CD4-positive, alpha-beta T cell treated with Interferon gamma for 1 hour (primary cell): ENCODE measurements around the gene SMIM7.
"Not testable (repeated sequence)": the region's sequence is repeated elsewhere in the genome, so short reads cannot be mapped to it uniquely, and the experiment has no call there.

Experiments used
- DNase-seq: peaks from one replicate; pipeline ENCODE4 v3.0.0-alpha.2; 2020

The SMIM7 gene

DNA sequence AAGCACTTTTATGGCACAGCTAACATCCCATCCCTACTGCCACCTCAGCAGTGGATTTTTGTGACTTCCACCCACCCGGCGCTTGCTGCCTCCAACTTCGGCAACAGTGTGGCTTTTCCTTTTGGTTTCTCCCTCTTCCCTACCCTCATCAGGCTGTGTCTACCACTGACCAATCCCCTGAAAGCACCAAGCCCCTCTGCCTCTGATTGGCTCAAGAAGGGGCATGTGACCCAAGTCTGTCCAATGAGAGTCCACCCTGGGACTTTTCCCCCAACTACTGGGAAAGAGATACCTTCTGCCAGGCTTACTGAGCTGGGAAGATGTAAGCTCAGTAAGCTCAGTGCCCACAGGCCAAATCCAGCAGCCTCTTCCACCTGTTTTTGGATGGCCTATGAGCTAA, 5.8 kb downstream of the SMIM7 start:
- no peak for DNase-seq

DNA sequence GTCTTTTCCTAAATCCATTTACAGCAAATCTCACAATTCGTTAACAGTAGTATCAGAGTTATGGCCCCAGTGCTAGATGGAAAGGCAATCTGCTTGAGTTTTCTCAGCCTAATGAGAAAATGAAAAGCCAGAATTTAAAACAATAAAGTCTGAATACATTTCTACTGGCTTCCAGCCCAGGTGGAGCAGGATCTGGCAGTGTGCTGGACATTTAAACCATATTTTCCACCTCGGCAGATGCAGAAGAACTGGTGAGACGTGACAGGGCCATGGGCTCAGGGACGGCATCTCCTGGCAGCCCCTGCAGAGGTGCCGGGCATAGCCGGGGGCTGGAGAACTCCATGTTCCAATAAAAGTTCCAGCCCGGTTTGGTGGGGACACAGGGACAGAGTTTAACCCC, 7.1 kb downstream of the SMIM7 start:
- DNase-seq: no peak

- not testable (repeated sequence) for DNase-seq
These were observed 8.3 kb downstream of the SMIM7 start for GRCh38 chr19:16651421-16652188.

- no peak for DNase-seq
These were observed 9.1 kb downstream of the SMIM7 start for GRCh38 chr19:16650821-16651220.

DNA sequence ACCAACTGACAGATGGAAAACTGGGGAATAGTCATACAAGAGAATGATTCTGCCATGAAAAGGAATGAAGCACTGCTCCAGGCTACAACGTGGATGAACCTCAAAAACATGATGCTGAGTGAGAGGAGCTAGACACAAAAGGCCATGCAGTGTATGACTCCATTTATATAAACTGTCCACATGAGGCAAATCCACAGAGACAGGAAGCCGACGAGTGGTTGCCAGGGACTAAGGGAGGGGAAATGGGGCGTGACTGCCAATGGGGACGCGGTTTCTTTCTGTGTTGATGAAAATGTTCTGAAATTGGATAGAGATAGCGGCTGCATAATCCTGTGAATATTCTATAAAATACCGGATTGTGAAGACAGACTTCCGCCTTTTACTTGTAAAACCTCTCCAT, 10.2 kb downstream of the SMIM7 start:
- DNase-seq: no peak

DNA sequence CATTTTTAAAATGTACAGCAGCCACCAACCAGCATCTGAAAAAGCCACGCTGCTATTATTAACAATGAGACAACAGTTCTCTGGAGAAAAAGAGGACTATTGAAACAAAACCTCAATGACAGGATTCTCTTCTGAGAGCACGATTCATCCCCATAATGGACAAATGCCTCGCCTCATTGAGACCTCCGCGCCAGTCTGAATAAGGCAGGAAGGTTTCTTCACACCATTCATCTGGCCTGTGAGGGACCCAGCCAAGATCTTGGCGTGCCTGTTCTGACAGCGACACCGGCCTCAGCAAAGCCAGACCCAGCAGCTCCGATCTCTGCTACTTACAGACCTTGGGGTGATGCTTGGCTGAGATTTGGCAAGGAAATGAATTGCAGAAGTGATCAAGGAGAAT, 14.8 kb downstream of the SMIM7 start:
- DNase-seq: no peak

DNA sequence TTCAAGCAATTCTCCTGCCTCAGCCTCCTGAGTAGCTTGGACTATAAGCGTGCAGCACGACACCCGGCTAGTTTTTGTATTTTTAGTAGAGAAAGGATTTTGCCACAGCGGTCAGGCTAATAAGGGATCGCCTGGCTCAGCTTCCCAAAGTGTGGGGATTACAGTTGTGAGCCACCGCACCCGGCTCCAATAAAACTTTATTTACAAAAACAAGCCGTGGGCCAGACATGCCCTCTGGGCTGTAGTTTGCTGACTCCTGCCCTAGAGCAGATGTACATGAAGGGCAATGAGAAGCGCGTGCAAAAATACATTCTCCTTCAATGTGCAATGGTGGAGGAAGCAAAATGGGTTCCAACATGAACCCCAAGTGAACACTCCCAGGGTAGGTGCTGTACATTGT, 18.2 kb downstream of the SMIM7 start:
- DNase-seq: no peak

DNA sequence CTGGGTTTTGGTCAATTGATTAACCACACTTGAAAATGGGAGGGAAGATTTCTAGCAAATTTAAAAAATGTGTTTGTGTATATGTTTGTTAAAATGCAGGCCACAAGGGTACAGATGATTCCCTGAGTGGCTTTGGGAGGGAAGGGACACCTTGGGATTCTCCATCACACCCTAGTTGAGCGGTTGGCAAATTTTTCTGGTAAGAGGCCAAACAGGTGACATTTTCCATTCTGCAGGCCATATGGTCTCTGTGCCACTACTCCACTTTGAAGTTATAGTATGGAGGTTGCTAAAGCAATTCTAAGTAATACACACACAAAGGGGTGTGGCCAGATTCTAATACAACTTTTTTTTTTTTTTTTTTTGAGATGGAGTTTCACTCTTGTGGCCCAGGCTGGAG, 19.0 kb downstream of the SMIM7 start:
- no peak for DNase-seq

GRCh38 chr19:16638666-16639065, 21.3 kb downstream of the SMIM7 start:
- no peak for DNase-seq

DNA sequence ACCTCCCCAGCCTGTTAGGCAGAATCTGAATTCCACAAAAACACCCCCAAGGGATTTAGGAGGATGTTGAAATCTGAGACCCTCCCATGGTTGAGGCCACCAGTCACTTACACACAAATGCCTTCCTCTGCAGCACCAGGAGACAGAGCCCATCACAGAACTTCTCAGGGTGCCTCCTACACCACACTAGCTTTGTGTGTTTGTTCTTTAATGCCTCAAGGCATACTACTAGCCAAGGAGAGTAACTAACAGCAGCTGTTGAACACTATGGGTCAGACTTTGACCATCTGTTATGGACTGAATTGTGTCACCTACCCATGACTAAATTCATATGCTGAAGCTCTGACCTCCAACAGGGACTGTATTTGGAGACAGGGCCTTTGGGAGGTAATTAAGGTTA, 22.4 kb downstream of the SMIM7 start:
- DNase-seq: no peak

DNA sequence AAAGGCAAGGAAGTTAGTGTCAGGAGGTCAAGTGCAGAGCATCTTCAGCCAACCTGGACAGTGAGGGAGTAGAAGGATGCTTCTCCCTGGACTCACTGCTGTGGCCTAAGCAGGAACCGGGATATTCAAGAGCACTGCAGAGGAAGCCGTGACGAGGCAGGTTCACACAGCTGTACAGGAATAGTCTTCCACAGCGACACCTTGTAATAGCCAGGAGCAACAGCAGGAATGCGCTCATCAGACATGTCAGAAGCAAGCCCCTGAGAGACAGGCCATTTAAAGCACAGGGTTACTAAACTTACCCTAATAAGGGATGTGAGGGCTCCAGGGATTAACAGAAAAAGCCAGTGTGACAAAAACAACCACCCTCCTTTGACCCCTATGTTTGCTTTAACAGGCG, 28.5 kb downstream of the SMIM7 start:
- no peak for DNase-seq

- DNase-seq: no peak
These were observed 30.8 kb downstream of the SMIM7 start for GRCh38 chr19:16628984-16629691.

DNA sequence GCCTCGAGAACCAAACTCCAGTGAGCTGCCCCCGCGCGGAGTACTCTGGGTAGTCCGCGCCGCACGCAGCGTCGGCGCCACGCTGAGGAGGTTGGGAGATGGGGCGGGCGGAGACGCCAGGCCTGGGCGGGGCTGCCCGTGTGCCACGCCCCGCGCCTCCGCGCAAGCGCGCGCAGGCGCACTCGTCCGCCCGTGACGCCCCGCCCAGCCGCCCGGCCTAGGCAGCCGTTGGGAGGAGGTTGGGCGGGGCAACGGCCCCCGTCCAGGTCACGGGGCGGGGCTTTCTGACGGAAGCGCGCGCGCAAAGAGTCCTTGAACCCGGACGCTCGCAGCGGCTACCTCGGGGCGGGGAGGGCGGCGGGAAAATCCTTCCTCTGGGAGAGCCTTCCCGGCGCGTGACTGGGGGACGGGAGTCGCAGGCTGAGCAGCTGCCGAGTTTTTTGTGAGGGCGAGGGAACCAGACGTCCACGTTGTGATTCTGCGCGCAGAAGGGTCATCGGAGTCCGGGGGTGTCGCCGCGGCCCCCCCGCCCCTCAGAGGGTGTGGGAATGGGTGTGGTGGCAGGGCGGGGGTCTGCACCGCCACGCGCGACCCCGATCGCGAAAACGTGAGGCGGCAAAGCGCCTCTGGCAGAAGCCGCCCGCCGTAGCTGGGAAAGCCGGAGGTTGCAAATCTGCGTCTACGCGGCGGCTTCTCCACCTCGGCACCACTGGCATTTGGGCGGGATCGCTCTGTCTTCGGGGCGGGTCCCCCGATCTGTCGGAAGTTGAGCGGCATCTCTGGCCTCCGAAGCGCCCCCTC, 31.6 kb downstream of the SMIM7 start, which contains the start of gene MED26:
MED26 (minus strand) TSS at position 22 of the 801 bp plus-strand sequence. CDS start 261 bp downstream, outside the sequence.
- DNase-seq: peak; percentile 92

DNA sequence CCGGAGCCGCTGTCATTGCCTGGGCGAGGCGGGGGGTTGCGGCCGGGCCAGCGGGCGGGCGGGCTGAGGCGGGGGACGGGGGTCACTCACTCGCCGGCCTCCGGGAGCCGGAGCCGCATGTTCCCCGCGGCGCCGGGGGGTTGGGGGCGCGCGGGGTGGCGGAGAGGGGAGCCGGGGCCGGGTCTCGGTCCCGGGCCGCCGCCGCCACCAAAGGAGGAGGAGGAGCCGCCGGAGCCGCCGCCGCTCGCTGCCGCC, 32.1 kb downstream of the SMIM7 start:
- no peak for DNase-seq

DNA sequence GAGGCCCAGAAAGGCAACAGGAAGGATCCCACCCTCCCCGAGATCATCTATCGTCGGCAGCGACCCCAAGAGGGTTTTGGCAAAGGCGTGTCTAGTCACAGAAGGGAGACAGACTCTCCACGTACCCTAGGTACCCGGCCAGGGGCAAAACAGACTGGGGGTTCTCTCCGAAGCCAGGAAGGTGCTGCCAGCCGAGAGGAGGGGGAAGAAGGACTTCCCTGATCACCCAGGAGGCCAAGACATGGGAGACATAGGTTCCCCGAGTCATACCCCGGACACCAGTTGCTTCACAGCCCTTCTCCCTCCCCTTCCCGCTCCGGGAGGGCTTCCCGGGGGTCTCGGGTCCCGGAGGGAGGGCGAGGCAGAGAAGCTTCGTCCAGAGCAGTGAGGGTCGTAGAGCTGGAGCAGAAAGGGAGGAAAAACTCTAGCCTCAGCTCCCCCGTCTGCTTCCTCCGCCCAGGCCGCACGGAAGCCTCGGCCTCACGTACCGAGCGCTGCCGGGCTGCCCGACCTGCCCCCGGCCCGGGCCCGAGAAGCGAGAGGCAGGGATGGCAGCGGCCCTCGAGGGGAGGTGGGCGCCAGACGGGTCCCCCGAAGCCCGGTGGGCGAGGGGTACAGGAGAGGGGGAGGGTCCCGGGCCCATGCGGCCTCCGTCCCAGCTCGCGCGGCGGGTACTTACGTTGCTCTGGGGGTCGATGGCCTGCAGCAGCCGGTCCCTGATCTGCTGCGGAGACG, 32.6 kb downstream of the SMIM7 start:
- DNase-seq: peak; percentile 9

GRCh38 chr19:16626796-16627192, 33.1 kb downstream of the SMIM7 start:
- no peak for DNase-seq

- no peak for DNase-seq
These were observed 34.6 kb downstream of the SMIM7 start for GRCh38 chr19:16625163-16625958.

GRCh38 chr19:16624236-16624635, 35.7 kb downstream of the SMIM7 start:
- DNase-seq: no peak

DNA sequence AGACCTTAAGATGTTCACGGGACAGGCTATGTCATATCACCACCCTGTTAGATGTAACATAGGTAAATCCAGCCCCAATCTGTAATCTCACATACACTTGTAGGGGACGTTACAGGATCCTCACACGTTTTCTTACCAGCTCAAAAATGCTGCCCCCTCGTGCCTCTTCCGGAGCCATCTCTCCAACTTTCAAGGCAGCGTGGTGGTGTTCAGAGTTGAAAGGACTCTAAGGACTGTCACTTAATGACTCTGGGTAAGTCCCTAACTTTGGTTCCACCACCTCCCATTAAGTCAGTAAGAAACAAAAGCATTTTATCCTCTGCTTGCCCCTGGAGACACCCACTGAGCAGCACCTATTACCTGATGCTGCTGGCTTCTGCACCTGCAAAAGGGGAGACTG, 36.4 kb downstream of the SMIM7 start:
- no peak for DNase-seq

GRCh38 chr19:16623066-16623465, 36.9 kb downstream of the SMIM7 start:
- DNase-seq: no peak

DNA sequence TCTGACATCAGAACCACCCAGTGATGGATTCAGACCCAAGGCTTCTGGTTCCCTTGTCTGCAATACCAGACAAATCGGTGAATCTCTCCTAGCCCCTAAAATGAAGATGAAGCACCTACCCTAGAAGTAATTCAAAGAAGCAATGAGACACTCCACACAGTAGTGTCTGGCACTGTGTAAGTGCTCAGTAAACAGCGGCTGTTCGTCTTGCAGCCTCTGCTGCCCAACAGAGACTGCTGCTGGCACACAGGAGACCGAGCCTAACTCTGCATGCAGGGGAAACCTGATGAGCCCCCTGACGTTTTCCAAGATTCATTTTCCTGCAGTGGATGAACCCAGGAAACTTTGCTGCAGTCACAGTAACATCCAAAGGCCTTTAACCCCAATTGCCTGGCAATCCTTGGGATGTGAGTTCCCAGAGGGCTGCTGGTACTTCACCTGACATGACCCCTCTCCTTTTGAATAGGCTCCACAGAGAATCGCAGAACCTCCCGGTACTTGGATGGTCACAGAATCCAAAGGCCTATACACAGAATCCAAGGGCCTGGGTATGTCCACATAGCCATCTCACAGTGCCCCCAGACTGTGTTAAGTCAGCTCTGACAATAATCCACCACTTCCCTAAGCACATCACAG, 38.7 kb downstream of the SMIM7 start:
- DNase-seq: no peak

- no peak for DNase-seq
These were observed 39.4 kb downstream of the SMIM7 start for GRCh38 chr19:16620584-16620983.
